Measurements from ENCODE around the gene MKNK2.

DNA sequence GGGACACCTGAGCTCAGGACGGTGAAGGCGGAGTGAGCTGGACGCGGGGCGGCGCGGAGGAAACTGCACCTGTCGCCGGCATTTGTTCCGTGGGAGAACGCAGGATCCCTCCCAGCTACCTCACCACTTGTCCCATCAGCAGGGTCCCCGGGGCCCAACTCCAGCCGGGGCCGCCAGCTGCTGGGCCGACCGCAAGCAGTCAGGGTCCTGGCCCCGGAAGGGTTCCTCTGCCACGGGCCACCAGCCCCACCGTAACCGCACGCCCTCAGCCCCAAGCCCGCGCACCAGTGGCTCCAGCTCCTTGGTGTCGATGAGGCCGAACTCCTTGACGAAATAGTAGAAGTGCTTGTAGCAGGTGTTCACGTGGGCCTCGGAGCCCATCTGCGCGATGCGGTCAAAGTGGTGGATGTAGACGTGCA is 25.5 kb upstream of the MKNK2 start:
- TF ChIP-seq, protein P1, sequence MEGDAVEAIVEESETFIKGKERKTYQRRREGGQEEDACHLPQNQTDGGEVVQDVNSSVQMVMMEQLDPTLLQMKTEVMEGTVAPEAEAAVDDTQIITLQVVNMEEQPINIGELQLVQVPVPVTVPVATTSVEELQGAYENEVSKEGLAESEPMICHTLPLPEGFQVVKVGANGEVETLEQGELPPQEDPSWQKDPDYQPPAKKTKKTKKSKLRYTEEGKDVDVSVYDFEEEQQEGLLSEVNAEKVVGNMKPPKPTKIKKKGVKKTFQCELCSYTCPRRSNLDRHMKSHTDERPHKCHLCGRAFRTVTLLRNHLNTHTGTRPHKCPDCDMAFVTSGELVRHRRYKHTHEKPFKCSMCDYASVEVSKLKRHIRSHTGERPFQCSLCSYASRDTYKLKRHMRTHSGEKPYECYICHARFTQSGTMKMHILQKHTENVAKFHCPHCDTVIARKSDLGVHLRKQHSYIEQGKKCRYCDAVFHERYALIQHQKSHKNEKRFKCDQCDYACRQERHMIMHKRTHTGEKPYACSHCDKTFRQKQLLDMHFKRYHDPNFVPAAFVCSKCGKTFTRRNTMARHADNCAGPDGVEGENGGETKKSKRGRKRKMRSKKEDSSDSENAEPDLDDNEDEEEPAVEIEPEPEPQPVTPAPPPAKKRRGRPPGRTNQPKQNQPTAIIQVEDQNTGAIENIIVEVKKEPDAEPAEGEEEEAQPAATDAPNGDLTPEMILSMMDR (IDR thresholded peaks at IDR 0.05): no peak
- TF ChIP-seq POLR2AphosphoS5 (IDR thresholded peaks at IDR 0.05; ENCODE audit: low read depth, low read length): no peak
- TF ChIP-seq, protein P2, sequence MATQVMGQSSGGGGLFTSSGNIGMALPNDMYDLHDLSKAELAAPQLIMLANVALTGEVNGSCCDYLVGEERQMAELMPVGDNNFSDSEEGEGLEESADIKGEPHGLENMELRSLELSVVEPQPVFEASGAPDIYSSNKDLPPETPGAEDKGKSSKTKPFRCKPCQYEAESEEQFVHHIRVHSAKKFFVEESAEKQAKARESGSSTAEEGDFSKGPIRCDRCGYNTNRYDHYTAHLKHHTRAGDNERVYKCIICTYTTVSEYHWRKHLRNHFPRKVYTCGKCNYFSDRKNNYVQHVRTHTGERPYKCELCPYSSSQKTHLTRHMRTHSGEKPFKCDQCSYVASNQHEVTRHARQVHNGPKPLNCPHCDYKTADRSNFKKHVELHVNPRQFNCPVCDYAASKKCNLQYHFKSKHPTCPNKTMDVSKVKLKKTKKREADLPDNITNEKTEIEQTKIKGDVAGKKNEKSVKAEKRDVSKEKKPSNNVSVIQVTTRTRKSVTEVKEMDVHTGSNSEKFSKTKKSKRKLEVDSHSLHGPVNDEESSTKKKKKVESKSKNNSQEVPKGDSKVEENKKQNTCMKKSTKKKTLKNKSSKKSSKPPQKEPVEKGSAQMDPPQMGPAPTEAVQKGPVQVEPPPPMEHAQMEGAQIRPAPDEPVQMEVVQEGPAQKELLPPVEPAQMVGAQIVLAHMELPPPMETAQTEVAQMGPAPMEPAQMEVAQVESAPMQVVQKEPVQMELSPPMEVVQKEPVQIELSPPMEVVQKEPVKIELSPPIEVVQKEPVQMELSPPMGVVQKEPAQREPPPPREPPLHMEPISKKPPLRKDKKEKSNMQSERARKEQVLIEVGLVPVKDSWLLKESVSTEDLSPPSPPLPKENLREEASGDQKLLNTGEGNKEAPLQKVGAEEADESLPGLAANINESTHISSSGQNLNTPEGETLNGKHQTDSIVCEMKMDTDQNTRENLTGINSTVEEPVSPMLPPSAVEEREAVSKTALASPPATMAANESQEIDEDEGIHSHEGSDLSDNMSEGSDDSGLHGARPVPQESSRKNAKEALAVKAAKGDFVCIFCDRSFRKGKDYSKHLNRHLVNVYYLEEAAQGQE (IDR thresholded peaks at IDR 0.05; ENCODE audit: insufficient read depth in 1 of 2, low read depth in 2 of 2, low read length in 1 of 2): no peak

Data from Panc1 (cell line).